GM06990 (cell line): ENCODE measurements around the gene SDK1.

Source experiments
- DNase-seq: peaks from one replicate; pipeline ENCODE4 v3.0.0-alpha.2; 2011; ENCODE audit not compliant: insufficient read length; ENCODE audit errors: extremely low read depth
- H3K27me3 ChIP-seq: replicated peaks from 2 replicates; pipeline ENCODE4 v1.6.0; 2011; ENCODE audit warnings: low read length; ENCODE audit not compliant: control insufficient read depth, insufficient read depth
- H3K36me3 ChIP-seq: 2 replicates; pipeline ENCODE4 v1.5.1; 2011; ENCODE audit warnings: low read length; ENCODE audit not compliant: control insufficient read depth, insufficient read depth
- H3K4me3 ChIP-seq: replicated peaks from 2 replicates; pipeline ENCODE4 v1.5.1; 2011; ENCODE audit warnings: low read depth, mild to moderate bottlenecking, control low read depth, low read length
- TF ChIP-seq, protein P1 (sequence below): IDR thresholded peaks from 2 replicates; pipeline ENCODE4 v1.5.1; 2011; ENCODE audit warnings: low read length, control low read depth, mild to moderate bottlenecking, inconsistent platforms; ENCODE audit not compliant: insufficient read depth, poor library complexity, severe bottlenecking

The SDK1 gene

DNA sequence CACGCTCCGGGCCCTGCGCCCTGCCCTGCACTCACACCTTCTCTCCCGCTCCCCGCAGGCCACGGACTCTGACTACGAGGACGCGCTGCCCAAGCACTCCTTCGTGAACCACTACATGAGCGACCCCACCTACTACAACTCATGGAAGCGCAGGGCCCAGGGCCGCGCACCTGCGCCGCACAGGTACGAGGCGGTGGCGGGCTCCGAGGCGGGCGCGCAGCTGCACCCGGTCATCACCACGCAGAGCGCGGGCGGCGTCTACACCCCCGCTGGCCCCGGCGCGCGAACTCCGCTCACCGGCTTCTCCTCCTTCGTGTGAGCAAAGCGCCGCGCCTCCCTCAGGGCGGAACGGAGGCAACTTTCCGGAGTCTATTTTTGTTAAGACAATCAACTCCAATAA, 964.0 kb downstream of the SDK1 start:
- DNase-seq = no peak
- no peak overlapping the region for H3K4me3 ChIP-seq
- TF ChIP-seq, protein P1, sequence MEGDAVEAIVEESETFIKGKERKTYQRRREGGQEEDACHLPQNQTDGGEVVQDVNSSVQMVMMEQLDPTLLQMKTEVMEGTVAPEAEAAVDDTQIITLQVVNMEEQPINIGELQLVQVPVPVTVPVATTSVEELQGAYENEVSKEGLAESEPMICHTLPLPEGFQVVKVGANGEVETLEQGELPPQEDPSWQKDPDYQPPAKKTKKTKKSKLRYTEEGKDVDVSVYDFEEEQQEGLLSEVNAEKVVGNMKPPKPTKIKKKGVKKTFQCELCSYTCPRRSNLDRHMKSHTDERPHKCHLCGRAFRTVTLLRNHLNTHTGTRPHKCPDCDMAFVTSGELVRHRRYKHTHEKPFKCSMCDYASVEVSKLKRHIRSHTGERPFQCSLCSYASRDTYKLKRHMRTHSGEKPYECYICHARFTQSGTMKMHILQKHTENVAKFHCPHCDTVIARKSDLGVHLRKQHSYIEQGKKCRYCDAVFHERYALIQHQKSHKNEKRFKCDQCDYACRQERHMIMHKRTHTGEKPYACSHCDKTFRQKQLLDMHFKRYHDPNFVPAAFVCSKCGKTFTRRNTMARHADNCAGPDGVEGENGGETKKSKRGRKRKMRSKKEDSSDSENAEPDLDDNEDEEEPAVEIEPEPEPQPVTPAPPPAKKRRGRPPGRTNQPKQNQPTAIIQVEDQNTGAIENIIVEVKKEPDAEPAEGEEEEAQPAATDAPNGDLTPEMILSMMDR = no peak
- H3K36me3 ChIP-seq = no peaks in the 10 kb centered on the region
- H3K27me3 ChIP-seq = no peaks in the 10 kb centered on the region

DNA sequence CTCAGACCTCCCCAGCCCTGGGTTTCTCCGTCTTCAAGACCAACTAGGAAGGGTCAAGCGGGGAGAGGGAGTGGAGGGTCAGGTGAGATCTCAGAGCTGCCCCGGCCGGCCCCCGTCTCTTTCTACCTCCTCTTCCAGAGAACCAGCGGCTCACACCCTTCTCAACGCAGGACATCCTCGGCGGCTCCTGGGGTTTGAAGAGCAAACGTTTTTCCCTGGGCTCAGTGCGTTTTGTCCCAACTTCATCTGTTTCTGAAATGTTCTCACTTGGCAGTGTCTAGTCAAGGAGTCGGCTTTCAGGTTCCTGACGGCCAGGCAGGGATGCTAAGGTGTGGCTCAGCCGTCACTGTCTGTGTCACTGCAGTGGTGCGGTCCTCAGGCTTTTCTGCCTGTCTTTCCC, 964.6 kb downstream of the SDK1 start:
- H3K4me3 ChIP-seq = no peak overlapping the region
- no peak for DNase-seq
- H3K27me3 ChIP-seq = no peaks in the 10 kb centered on the region
- TF ChIP-seq, protein P1 = no peak
- H3K36me3 ChIP-seq = no peaks in the 10 kb centered on the region

DNA sequence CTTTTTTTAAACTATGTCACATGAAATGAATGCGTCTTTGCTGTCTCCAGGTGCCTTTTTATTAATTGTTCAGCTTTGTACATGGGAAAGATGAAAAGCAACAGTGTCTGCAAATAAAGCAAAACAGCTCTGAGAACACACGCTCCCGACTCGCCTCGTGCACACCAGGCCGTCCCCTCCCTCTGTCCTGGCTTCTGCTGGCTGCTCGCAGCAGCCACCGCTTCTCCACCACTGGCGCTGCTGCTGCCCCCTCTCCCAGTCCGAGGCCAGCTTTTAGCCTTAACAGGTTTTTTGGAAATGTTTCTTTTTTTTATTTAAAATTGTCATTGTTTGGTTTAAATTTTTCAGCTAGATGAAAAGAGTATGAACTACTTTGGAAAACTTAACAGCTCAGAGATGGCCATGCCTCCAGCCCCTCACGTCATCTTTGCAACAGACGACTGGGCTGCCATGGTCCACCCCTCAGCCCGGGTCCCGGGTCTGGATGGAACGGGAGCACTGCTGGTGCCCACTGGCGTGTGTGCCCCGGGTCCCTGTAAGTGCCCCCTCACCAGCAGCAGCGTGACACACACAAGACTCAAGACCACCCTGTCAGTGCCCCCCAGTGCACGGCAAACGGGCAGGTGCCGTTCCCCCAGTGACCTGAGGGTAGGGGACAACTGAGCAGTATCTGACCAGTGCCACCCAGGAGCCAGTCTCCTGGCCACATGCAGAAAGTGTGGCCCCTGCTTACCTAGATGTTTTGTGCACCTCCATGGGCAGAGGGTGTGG, 965.4 kb downstream of the SDK1 start:
- H3K36me3 ChIP-seq = no peaks in the 10 kb centered on the region
- TF ChIP-seq, protein P1 = no peak
- no peaks in the 10 kb centered on the region for H3K27me3 ChIP-seq
- no peak overlapping the region for H3K4me3 ChIP-seq
- DNase-seq = no peak

DNA sequence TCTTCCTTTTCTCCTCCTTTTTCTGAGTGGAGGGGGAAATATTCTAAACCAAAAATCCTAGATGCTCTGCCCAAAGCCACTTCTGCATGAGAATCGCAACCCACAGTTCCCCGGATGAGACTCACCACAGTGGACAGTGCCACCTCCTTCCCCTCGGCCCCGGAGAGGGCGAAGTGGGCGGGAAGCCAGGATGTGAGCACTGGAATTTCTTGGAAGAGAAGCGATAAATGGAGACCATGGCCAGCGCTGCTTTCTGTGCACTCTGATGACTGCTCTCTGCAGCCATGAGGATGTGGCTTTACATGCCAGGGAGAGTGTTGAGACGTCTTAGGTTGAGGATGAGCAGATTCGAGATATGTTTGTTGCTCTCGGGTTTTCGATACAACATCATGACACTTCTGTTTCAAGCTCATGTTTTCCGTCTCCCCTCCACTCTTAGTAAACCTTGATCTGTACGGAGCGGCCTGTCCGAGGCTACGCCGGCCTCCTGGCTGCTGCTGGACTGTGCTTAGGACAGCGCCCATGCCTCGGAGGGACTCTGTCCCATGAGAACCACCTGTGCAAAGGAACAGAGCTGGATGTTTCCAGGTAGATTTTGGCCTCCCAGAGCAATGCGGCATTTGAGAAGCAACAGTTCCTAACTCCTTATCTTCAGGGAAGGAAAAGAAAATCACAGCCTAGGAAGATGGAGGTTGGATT, 966.4 kb downstream of the SDK1 start:
- DNase-seq = no peak
- TF ChIP-seq, protein P1 = no peak
- H3K4me3 ChIP-seq = no peak overlapping the region
- no peaks in the 10 kb centered on the region for H3K27me3 ChIP-seq
- no peaks in the 10 kb centered on the region for H3K36me3 ChIP-seq

DNA sequence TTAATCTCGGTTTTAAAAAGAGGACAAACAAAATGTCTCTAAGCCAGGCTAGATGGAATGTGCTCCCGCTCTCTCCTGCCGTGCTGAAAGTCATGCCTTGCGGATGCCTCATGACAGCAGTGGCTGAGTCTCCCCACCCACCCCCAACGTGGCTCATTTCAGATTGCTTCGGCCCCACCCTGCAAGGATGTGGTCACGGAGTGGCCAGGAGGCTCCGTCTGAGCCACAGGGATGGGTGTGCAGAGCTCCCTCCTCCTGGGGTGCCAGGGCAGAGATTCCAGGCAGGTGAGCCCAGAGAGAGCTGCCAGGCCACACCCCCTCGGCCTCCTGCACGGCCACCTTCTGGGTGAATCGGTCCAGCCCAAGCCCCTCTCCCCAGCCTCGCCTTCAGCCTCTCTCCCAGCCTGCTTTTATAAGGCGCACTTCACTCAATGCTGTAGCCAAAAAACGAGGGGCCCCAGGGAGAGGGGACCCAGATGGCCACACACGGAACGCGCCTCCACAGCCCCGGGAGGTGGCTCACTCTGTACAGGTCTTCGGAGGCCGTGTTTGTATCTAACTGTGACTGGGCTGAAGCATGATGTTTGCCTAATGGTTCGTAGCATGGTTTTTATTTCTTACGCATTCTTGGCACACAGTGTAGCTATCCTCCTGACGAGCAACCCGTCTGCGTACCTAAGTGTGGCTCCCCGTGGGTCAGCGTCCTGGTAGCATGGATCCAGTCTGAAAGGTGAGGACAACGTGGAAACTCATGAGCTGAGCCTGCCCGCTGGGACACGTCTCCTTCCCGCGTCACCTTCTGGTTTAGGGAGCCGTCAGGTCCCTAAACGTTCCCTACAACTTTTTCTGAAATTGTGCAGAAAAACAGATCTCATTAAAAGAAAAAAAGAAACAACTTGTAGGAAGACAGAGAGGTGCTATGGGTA, 967.3 kb downstream of the SDK1 start:
- DNase-seq = no peak
- Histone ChIP-seq H3K36me3 (no peaks in the 10 kb centered on the region), H3K27me3 (no peaks in the 10 kb centered on the region), H3K4me3 (no peak overlapping the region)
- TF ChIP-seq, protein P1 = no peak
